Neural cell (in vitro differentiated cells): Measurements from ENCODE around the gene SAMD4A. TPM values are rescaled to one million over a fixed set of nuclear protein-coding genes. Genes with fewer than 3 reads are reported as not detected.
A peak's percentile ranks its signal among the peaks of the same experiment; 100 is the strongest.

Experiments used
- H2AFZ ChIP-seq: fragments of 200-600, 300-800 bp; sonication (generic), shearing (Covaris generic); 2 replicates; pipeline ENCODE4 v1.6.0; 2014; ENCODE audit warnings: low read depth, mild to moderate bottlenecking, antibody characterized with exemption, low read length, moderate library complexity
- H3F3A ChIP-seq: fragments of 200-600 bp; shearing (Covaris generic); 2 replicates; pipeline ENCODE4 v1.6.1; 2016; ENCODE audit warnings: mild to moderate bottlenecking, moderate library complexity, mixed read lengths, antibody characterized with exemption, low read length; ENCODE audit not compliant: insufficient read depth, poor library complexity, severe bottlenecking
- H3K27ac ChIP-seq: fragments of 200-600, 300-800 bp; sonication (generic), shearing (Covaris generic); 2 replicates; pipeline ENCODE4 v1.5.1; 2014; ENCODE audit warnings: mild to moderate bottlenecking, low read length, moderate library complexity
- H3K27me3 ChIP-seq: fragments of 300-800, 200-600 bp; sonication (generic), shearing (Covaris generic); 2 replicates; pipeline ENCODE4 v1.6.0; 2014; ENCODE audit warnings: mild to moderate bottlenecking, low read depth, low read length, moderate library complexity; ENCODE audit not compliant: insufficient read depth
- H3K36me3 ChIP-seq: fragments of 300-800, 200-600 bp; sonication (generic), shearing (Covaris generic); 2 replicates; pipeline ENCODE4 v1.5.1; 2014; ENCODE audit warnings: mild to moderate bottlenecking, antibody characterized with exemption, low read length, moderate library complexity; ENCODE audit not compliant: insufficient read depth
- H3K4me2 ChIP-seq: fragments of 300-800, 200-600 bp; sonication (generic), shearing (Covaris generic); 2 replicates; pipeline ENCODE4 v1.6.0; 2014; ENCODE audit warnings: mild to moderate bottlenecking, low read length
- H3K4me3 ChIP-seq: fragments of 300-800, 200-600 bp; sonication (generic), shearing (Covaris generic); 2 replicates; pipeline ENCODE4 v1.5.1; 2014; ENCODE audit warnings: mild to moderate bottlenecking, low read length, moderate library complexity
- H3K79me2 ChIP-seq: fragments of 200-600 bp; shearing (Covaris generic); replicated peaks from 2 replicates; pipeline ENCODE4 v1.6.0; 2014; ENCODE audit warnings: mild to moderate bottlenecking, low read length, moderate library complexity; ENCODE audit not compliant: insufficient read depth
- H3K9ac ChIP-seq: fragments of 300-800, 200-600 bp; sonication (generic), shearing (Covaris generic); 2 replicates; pipeline ENCODE4 v1.6.1; 2016; ENCODE audit warnings: mild to moderate bottlenecking, low read length, mixed read lengths
- H3K9me2 ChIP-seq: fragments of 200-600 bp; shearing (Covaris generic); 2 replicates; pipeline ENCODE4 v1.6.1; 2016; ENCODE audit warnings: mild to moderate bottlenecking, low read length, mixed read lengths; ENCODE audit not compliant: insufficient read depth
- H3K9me3 ChIP-seq: fragments of 200-600, 300-800 bp; sonication (generic), shearing (Covaris generic); 2 replicates; pipeline ENCODE4 v1.6.1; 2016; ENCODE audit warnings: mild to moderate bottlenecking, mixed run types, low read length, moderate library complexity, mixed read lengths
- H4K20me1 ChIP-seq: fragments of 200-600 bp; shearing (Covaris generic); 2 replicates; pipeline ENCODE4 v1.6.1; 2016; ENCODE audit warnings: mild to moderate bottlenecking, mixed run types; ENCODE audit not compliant: insufficient read depth
- CTCF ChIP-seq: fragments of 450-650 bp; IDR thresholded peaks from 2 replicates; pipeline ENCODE4 v1.5.1; 2014; ENCODE audit warnings: antibody characterized with exemption, mild to moderate bottlenecking, moderate library complexity; ENCODE audit not compliant: poor library complexity, severe bottlenecking
- EP300 ChIP-seq: fragments of 450-650 bp; conservative IDR thresholded peaks from 2 replicates; pipeline ENCODE4 v1.6.1; 2014; ENCODE audit warnings: antibody characterized with exemption, mild to moderate bottlenecking, moderate library complexity; ENCODE audit not compliant: poor library complexity, severe bottlenecking
- EZH2 ChIP-seq: fragments of 200-600, 300-800 bp; shearing (Covaris generic), sonication (generic); IDR thresholded peaks from 2 replicates; pipeline ENCODE4 v1.6.1; 2014; ENCODE audit warnings: antibody characterized with exemption, low read length, borderline replicate concordance, mild to moderate bottlenecking; ENCODE audit not compliant: insufficient read depth, poor library complexity, severe bottlenecking
- MXI1 ChIP-seq: fragments of 450-650 bp; conservative IDR thresholded peaks from 2 replicates; pipeline ENCODE4 v1.6.1; 2014; ENCODE audit warnings: antibody characterized with exemption, mild to moderate bottlenecking; ENCODE audit not compliant: poor library complexity, severe bottlenecking
- POLR2AphosphoS5 ChIP-seq: IDR thresholded peaks from 2 replicates; pipeline ENCODE4 v1.6.1; 2012
- RAD21 ChIP-seq: fragments of 450-650 bp; conservative IDR thresholded peaks from 2 replicates; pipeline ENCODE4 v1.6.1; 2014; ENCODE audit warnings: antibody characterized with exemption, mild to moderate bottlenecking, moderate library complexity
- SMC3 ChIP-seq: fragments of 450-650 bp; conservative IDR thresholded peaks from 2 replicates; pipeline ENCODE4 v1.6.1; 2014; ENCODE audit warnings: antibody characterized with exemption, mild to moderate bottlenecking, moderate library complexity; ENCODE audit not compliant: poor library complexity
- TAF1 ChIP-seq: IDR thresholded peaks from 2 replicates; pipeline ENCODE4 v1.6.1; 2012; ENCODE audit warnings: low read depth
- polyA plus RNA-seq: library from polyadenylated mRNA; depleted of rRNA; stranded (reverse); fragments of >200 nt; gene quantifications from 2 replicates; pipeline ENCODE4 v1.2.3, GENCODE V29; 2014
- TF ChIP-seq, protein P1 (sequence below): IDR thresholded peaks from 2 replicates; pipeline ENCODE4 v1.6.1; 2012; ENCODE audit warnings: borderline replicate concordance

SAMD4A gene
- polyA plus RNA-seq, 1 donor from 2014 or later: 1.0 TPM

DNA sequence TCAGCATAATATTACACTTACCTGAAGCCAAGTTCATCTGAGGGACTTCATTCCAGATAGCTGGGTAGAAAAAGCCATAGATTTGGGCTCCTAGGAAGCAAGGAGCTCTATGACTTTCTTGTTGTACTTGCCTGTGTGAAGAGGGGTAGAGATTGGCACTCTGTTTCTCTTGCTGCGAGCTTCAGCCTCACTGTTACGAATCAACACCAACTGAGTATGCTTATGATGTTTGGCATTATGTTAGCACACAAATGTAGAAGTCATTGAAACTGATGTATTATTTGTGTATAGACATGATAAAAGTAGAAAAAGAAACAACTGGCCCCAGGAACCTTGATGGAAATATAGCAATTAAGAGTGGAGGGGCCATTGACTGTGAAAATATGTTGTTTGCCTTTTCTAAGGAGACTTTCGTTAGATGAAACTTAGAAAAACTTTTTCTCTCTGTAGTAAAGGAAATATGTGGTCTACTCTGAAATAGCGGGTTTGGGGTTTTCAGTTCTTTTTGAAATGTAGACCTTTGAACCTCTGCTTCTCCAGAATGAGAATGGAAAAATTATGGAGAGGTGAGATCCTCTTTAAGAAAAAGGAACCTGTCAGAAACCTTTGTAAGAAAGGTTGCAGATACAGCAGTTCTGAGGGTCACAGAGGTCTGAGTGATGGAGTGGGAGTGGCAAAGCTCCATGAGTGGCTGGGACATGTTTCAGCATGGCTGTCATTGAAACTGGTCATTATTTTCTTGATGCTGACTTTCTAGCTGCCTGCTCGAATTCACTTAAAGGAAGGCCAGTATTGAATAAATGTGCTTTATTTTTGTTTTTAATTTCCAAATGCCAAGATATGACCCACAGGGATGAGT is 175.8 kb downstream of the SAMD4A start:
- Histone ChIP-seq H3K79me2 (no peaks in the 10 kb centered on the region), H3K9me2 (no peaks in the 10 kb centered on the region), H2AFZ (no peak overlapping the region), H3K9me3 (no peaks in the 10 kb centered on the region), H3F3A (no peaks in the 10 kb centered on the region), H3K27me3 (no peaks in the 10 kb centered on the region), H3K9ac (no peak overlapping the region), H4K20me1 (no peaks in the 10 kb centered on the region), H3K4me2 (no peak overlapping the region), H3K36me3 (no peaks in the 10 kb centered on the region), H3K4me3 (no peak overlapping the region), H3K27ac (no peak overlapping the region)
- TF ChIP-seq TAF1 (no peak), POLR2AphosphoS5 (peak; percentile 18)

- Histone ChIP-seq H3K27ac (no peak overlapping the region), H3K27me3 (no peaks in the 10 kb centered on the region), H3K4me2 (no peak overlapping the region), H3K9me2 (no peaks in the 10 kb centered on the region), H3K9me3 (no peaks in the 10 kb centered on the region), H2AFZ (no peak overlapping the region), H3F3A (no peaks in the 10 kb centered on the region), H3K36me3 (no peaks in the 10 kb centered on the region), H4K20me1 (no peaks in the 10 kb centered on the region), H3K4me3 (no peak overlapping the region), H3K79me2 (no peaks in the 10 kb centered on the region), H3K9ac (no peak overlapping the region)
- TF ChIP-seq EZH2 (no peak), POLR2AphosphoS5 (no peak), TAF1 (no peak), CTCF (no peak), RAD21 (no peak), MXI1 (no peak)
- TF ChIP-seq, protein P1, sequence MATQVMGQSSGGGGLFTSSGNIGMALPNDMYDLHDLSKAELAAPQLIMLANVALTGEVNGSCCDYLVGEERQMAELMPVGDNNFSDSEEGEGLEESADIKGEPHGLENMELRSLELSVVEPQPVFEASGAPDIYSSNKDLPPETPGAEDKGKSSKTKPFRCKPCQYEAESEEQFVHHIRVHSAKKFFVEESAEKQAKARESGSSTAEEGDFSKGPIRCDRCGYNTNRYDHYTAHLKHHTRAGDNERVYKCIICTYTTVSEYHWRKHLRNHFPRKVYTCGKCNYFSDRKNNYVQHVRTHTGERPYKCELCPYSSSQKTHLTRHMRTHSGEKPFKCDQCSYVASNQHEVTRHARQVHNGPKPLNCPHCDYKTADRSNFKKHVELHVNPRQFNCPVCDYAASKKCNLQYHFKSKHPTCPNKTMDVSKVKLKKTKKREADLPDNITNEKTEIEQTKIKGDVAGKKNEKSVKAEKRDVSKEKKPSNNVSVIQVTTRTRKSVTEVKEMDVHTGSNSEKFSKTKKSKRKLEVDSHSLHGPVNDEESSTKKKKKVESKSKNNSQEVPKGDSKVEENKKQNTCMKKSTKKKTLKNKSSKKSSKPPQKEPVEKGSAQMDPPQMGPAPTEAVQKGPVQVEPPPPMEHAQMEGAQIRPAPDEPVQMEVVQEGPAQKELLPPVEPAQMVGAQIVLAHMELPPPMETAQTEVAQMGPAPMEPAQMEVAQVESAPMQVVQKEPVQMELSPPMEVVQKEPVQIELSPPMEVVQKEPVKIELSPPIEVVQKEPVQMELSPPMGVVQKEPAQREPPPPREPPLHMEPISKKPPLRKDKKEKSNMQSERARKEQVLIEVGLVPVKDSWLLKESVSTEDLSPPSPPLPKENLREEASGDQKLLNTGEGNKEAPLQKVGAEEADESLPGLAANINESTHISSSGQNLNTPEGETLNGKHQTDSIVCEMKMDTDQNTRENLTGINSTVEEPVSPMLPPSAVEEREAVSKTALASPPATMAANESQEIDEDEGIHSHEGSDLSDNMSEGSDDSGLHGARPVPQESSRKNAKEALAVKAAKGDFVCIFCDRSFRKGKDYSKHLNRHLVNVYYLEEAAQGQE: no peak
Measured at GRCh38 chr14:54743382-54743781, 176.5 kb downstream of the SAMD4A start.

DNA sequence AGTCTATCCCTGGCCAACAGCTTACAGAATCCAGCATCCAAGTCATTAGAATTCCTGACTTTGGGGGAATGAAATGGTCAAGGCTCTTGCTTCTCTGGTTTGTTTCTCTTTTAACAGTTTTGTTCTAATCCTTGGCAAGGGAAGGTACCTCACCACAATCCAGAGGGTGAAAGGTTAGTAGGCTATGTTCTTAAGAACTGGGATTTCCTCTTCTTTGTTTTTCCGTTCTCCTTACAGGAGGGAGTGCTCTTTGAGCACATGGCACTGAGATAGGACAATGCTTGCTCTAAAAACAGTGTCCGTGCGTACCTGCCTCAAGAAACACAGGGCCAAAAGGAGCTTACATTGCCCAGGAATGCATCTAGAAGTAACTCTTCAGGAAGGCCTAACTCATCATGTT is 179.1 kb downstream of the SAMD4A start:
- no peaks in the 10 kb centered on the region for H3K79me2 ChIP-seq

More for the DNA sequence above, 179.1 kb downstream of the SAMD4A start:
- Histone ChIP-seq H3K9me3 (no peaks in the 10 kb centered on the region), H3K36me3 (no peaks in the 10 kb centered on the region), H3K4me2 (no peak overlapping the region), H3K9ac (no peak overlapping the region), H3K4me3 (no peak overlapping the region), H4K20me1 (no peaks in the 10 kb centered on the region), H3K27me3 (no peaks in the 10 kb centered on the region), H2AFZ (no peak overlapping the region), H3K27ac (no peak overlapping the region), H3F3A (no peaks in the 10 kb centered on the region), H3K9me2 (no peaks in the 10 kb centered on the region)
- TF ChIP-seq, protein P1: no peak
- TF ChIP-seq EZH2 (no peak), POLR2AphosphoS5 (no peak), RAD21 (no peak), EP300 (no peak), CTCF (no peak), SMC3 (no peak), TAF1 (no peak), MXI1 (no peak)
